ENCODE data around the gene JSRP1.
A peak's percentile ranks its signal among the peaks of the same experiment; 100 is the strongest.

JSRP1 gene

DNA sequence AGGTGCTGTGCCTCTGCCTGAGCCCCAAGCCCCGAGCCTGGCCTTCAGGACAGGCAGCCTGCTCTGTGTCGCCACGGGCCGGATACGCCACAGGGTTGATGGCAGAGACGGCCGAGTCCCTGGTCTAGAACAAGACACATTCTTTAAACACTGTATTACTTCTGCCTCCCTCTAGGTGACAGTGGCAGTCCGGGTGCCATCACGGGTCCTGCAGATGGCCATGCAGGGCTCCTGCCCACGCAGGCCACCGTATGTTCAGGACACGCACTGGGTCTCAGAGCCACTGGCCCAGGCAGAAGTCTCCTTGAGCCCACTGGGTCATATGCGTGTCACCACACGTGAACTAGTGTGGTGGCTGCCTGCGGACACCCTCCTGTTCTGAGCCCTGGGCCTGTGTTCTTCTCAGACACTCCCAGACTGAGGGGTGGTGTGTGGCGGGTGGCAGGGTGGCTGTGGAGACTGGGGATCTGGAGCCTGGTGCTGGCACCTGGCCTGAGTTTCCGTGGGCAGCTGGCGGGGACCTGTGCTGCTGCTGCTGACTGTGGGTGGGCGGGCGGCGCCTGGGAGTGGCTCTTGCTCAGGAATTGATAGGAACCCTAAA lies 24.5 kb downstream of the JSRP1 start:
- DNase-seq: no peak

DNA sequence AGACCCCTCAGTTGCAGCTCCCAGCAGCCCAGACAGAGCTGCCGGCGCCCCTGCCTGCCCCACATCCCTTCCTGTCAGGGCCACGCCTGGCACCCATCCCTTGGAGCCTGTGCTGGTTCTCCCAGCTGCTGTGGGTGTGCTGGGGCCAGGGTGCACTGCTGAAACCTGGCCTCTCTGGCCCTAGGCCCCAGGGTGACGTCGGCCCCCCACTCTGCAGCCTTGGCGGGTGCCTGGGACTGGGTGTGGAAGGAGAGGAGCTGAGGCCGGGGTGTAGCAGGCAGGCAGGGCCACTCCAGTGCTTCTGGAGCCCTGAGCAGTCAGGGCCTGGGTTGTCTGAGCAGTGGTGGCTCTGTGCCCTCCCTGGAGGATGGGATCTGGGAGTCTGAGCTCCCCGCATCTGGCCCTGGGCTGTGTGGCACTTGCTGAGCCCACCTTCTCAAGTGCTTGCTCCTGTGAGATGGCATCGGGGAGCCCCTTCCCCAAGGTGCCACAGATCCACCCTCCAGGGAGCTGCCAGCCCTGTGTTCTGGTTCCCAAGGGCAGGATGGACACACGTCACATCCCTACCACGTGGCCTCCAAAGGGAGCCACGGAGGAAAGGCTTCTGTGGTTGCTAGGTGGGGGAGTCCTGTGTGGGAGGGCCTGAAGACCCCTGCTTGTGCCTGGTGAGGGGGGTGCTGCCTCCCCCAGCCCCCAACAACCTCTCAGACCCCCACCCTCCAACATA lies 25.2 kb downstream of the JSRP1 start:
- no peak for DNase-seq

DNA sequence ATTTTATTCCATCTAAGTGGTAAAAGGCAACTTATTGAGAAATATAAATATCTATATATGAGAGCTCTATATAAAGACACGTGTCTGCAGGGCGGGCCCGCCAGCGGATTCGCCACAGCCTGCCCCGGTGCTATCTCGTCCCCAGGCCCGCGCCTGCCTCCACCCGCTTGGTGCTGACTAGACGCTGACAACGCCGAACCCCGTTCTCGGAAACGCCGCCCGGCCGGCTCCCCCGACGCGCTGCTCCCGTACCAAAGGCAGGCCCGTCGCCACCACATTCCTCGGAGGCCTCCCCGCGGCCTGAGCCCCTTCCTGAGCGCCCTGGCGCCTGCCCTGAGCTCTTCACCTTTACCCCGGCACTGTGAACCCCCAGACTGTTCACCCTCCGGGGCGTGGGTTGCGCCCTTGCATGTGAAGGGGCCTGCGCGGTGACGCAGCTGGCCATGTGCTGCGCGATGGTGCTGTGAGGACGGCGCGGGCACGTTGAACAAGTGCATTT lies 26.1 kb downstream of the JSRP1 start:
- DNase-seq: no peak

DNA sequence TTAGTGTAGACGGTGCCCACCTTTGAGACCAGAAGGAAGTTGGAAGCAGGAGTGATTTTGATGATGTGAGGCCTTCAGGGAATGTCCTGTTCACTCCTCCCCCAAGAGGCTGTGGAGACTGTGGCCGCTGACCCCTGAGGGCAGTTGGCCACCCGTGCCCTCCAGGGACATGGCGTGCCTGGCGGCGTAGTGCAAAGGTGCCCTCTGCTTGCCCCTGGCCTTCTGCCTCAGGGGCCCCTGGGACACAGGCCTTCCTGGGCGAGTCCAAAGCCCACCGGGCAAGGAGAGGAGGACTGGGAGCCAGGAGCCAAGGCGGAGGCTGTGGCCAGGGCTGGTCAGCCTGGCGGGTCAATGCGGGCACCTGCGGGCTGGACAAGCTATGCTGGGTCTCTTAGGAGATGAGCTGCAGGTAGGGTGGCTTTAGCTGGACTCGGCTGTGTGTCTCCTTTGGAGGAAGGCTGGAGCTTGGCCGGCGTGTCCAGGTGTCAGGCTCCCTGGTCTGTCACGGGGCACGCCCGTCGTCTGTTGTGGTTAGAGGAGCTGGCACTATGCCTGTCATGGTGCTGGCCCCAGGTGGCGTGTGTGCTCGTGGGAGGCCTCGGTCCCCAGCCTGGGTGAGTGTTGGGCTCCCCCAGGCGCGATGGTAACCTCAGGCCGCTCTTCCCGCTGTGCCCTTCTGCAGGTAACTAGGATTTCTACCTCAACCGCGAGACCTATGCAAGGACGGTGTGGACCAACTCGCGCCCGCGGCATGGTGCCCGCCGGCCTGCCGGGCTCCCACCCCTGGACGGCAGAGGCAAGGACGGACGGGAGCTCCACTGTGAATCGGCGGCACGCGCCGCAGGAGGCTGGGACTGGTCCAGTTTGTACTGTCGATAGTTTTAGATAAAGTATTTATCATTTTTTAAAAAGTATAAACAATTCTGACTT lies 26.8 kb downstream of the JSRP1 start:
- DNase-seq: no peak

DNA sequence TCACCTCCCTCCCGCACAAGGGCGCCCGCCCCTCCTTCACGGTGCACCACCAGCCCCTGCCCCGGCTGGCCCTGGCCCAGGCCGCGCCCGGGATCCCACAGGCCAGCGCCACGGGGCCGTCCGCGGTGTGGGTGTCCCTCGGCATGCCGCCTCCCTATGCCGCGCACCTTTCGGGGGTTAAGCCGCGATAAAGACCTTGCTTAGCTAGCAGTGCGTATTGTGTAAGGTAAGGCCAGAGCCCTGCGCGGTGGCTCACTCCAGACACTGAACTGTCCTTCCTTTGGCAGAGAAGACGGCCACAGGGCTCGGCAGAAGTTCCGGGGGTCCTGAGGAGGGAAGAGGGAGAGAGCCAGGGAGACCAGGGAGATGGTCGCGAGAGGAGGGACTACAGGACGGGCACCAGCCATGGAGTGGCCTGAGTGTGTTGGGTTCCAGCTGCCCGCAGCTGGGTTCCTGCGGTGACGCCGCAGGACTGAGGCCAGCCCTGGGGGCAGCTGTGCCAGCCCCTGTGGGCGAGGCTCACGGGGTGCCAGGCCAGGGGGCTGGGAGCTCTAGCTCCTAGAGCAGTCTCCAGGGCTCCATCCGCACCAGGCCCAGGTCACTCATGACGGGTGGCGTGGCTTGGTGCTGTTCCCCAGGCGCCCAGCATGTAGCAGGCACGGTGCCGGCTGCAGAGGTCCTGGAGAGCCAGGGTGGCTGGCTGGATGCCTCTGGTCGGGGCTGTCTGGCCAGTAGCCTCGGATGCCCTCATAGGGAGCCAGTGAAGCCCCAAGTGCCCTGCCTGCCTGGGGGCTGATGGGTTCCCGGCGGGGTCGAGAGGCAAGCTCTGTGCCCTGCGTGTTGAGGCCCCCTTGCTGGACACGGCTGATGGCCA lies 27.8 kb downstream of the JSRP1 start:
- DNase-seq: no peak

DNA sequence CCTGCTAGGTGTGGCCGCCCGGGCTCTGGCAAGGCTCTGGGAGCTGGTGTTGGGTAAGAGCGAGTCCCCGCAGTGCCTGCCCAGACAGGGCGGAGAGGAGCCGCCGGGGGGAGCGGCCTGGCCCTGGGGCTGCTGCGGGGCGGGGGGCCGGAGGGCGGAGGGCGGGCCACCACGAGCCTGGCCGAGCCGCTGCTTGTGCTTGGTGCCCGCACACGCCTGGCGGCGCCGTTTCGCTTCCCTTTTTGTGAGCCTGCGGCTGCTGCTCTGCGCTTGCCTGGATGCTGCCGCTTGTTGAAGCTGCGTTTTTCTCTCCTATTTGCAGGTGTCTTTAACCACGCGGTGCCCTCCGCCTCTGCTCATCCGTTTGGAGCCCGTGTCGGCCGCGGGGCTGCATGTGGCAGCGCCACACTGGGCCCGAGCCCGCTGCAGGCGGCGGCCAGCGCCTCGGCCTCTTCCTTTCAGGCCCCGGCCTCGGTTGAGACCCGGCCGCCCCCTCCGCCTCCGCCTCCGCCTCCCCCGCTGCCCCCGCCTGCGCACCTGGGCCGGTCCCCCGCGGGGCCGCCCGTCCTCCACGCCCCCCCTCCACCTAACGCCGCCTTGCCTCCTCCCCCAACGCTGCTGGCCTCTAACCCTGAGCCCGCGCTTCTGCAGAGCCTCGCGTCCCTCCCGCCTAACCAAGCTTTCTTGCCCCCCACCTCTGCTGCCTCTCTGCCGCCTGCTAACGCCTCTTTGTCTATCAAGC lies 28.6 kb downstream of the JSRP1 start:
- DNase-seq: no peak

DNA sequence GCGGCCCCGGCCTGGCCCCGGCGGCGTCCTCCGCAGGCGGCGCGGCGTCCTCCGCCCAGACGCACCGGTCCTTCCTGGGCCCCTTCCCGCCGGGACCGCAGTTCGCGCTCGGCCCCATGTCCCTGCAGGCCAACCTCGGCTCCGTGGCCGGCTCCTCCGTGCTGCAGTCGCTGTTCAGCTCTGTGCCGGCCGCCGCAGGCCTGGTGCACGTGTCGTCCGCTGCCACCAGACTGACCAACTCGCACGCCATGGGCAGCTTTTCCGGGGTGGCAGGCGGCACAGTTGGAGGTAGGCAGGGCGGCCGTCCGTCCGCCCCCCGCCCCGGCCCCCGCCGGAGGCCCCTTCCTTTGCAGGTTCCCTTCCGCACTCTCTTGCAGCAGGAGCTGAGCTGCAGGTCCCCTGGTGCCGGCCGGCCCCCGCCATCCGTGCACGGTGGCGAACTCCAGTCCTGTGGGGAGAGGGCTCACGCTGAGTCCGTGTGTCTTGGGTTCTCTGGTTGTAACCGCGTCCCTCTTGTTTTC lies 29.3 kb downstream of the JSRP1 start:
- DNase-seq: no peak

DNA sequence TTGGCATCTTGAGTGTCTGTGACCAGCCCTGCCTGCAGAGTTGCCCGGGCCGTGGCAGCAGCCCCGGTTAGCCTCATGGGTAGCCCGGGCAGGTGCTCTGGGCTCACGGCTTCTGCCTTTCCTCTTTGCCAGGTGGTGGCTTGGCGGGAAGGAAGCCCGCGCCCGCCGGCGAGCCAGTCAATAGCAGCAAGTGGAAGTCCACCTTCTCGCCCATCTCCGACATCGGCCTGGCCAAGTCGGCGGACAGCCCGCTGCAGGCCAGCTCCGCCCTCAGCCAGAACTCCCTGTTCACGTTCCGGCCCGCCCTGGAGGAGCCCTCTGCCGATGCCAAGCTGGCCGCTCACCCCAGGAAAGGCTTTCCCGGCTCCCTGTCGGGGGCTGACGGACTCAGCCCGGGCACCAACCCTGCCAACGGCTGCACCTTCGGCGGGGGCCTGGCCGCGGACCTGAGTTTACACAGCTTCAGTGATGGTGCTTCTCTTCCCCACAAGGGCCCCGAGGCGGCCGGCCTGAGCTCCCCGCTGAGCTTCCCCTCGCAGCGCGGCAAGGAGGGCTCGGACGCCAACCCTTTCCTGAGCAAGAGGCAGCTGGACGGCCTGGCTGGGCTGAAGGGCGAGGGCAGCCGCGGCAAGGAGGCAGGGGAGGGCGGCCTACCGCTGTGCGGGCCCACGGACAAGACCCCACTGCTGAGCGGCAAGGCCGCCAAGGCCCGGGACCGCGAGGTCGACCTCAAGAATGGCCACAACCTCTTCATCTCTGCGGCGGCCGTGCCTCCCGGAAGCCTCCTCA lies 30.0 kb downstream of the JSRP1 start:
- DNase-seq: no peak

DNA sequence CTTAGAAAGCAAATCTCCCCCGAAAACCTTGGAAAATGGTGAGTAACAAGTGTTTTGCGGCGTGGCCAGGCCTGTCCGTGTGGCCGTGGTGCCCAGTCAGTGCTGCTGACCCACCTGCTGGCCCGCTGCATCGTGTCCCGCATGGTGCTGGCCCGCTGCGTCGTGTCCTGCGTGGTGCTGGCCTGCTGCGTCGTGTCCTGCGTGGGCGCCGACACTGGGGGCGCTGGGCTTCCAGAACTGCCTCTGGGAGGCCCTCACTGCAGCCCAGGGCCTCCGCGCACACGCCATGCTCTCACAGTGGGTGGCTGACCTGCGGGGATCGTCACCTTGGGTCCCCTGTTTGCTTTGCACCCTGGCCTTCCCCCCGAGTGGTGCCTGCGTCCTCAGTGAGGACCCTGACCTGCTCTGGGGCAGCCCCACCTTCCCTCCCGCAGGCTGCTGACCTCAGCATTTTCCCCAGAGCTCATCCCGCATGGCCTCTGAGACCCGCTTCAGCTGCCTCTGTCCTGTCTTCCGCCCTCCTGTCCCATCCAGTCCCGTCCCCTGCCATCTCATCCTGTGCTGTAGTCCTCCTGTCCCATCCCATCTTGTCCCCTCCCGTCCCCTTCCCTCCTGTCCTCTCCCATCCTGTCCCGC lies 30.7 kb downstream of the JSRP1 start:
- DNase-seq: no peak

DNA sequence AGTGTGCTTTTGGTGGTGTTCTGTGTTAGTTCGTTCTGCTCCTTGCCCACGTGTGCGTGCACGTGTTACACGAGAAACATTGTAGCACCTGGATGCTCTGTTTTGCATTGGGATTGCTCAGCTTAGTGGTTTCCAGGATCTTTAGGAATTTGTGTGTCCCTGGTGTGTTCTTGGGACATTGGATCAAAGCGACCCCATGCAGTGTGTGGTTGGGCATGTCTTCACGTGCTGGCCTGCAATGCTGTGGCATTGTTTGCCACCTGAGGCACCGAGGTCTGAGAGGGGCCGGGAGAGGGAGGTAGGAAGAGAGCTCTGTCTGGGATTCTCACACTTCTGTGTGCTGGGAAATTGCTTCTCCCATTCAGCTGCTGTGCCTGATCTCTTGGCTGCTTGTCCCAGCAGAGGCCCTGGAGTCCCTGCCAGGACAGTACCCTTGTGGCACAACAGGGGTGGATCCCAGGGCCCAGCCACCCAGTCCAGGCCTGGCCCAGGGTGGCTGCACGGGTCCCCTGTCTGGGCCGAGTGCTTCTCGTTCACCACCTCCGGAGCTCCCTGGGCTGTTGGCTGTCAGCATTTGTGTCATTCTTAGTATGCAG lies 31.4 kb downstream of the JSRP1 start:
- DNase-seq: no peak

DNA sequence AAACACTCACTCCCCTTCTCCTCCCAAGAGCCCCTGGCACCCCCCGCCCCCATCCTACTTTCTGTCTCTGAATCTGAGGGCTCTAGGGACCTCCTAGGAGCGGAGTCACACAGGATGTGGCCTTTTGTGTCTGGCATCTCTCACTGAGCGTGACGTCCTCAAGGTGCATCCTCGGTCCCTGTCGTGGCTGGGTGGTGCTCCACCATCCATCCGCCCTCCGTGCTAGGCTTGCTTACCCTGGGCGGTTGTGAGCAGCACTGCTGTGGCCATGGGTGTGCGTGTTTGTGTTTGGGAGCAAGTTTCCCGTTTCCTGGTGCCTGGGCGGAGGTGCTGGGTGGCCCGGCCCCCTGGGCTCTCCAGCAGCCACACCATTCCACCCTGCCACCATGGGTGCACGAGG lies 32.3 kb downstream of the JSRP1 start:
- DNase-seq: peak; percentile 43

DNA sequence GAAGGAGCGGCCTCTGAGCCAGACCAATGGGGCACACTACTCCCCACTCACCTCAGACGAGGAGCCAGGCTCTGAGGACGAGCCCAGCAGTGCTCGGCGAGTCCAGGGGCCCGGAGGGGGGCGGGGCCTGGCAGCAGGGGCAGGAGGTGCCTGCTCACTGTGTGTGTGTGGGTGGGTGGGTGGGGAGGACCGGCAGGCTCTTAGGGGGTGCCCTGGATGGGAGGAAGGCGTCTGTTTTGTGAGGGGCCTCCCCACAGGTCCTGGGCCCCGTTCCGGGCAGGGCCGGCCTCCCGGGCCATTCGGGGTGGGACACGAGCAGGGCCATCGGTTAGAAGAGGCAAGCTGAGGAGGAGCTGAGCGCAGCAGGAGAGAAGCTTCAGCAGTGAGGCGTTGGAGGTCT lies 32.8 kb downstream of the JSRP1 start:
- DNase-seq: no peak

DNA sequence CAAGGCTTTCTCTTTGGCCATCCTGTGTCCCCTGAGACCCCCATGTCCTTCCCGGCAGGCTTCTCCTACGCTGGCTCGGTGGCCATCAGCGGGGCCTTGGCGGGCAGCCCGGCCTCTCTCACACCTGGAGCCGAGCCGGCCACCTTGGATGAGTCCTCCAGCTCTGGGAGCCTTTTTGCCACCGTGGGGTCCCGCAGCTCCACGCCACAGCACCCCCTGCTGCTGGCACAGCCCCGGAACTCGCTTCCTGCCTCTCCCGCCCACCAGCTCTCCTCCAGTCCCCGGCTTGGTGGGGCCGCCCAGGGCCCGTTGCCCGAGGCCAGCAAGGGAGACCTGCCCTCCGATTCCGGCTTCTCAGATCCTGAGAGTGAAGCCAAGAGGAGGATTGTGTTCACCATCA lies 34.3 kb downstream of the JSRP1 start:
- DNase-seq: no peak

DNA sequence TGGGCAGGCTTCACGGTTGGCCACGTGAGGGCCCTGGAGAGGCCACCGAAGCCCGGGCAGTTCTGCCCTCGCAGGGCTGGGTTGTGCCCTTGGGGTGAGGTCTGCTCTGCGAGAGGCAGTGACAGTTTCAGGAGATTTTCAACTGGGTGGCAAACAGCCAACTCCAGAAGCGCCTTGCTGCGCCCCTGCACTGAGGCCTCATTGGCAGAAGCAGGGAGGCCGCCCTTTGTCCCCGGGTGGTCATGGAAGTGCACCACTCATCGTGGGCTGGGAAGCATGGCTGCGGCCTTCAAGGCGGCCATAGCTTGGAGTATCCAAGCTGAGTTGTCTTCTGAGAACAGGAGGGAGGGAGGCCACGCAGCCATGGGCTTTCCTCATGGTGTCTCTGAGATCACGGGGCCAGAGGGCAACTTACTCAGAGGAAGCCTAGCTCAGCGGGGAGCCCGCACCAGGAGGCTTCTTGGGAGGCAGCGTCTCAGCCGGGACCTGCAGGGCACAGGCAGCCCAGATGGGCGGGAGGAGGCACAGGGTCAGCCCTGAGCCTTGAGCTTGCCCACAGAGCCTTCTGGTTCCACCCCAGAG lies 34.9 kb downstream of the JSRP1 start:
- no peak for DNase-seq

DNA sequence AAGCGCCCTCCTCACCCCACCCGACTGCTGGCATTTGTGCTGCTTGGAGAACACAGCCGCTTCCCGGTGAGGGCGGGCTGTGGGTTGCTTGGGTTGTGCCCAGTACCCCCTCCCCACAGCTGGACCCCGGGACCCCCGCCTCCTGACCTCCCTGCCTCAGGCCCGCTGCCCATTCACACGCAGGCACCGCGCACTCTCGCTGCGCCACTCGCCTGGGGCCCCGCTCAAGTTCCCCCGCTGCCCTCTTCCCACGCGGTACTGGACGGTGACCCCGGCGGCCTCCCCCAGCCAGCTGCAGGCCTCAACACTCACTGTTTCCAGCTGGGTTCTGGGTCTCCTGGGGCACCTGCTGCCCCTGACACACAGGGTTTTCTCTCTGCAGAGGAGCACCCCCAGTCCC lies 36.5 kb downstream of the JSRP1 start:
- no peak for DNase-seq

DNA sequence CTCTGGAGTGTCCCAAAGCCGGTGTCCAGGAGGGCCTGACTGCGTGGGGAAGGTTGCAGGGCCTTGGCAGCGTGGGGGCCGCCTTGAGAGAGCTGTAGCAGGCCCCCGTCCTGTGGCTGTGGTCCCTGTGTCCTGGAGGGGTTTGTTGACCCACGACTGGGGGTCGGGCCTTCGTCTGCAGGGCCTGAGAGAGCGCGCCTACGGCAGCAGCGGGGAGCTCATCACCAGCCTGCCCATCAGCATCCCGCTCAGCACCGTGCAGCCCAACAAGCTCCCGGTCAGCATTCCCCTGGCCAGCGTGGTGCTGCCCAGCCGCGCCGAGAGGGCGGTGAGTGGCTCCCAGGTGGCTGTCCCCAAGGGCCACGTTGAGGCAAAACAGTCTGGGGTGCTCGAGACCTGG lies 38.6 kb downstream of the JSRP1 start:
- DNase-seq: no peak

DNA sequence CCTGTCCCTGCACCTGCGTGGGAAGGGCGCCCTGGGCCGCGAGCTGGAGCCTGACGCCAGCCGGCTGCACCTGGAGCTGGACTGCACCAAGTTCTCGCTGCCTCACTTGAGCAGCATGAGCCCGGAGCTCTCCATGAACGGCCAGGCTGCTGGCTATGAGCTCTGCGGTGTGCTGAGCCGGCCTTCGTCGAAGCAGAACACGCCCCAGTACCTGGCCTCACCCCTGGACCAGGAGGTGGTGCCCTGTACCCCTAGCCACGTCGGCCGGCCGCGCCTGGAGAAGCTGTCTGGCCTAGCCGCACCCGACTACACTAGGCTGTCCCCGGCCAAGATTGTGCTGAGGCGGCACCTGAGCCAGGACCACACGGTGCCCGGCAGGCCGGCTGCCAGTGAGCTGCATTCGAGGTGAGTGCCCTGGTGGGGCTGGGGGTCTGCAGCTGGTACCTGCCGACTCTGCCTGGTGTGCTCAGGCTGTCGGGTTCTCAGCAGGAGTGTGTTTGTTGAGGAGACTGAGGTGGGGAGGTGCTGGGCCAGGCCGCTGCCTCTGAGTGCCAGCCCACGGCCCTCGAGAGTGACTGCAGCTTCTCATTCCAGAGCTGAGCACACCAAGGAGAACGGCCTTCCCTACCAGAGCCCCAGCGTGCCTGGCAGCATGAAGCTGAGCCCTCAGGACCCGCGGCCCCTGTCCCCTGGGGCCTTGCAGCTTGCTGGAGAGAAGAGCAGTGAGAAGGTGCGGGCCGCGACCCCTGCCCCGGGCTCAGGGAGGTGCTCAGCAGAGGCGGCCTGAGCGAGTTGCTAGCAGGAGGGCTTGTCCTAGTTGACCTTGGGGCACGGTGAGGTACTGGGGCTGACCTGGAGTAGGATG lies 39.6 kb downstream of the JSRP1 start:
- no peak for DNase-seq

DNA sequence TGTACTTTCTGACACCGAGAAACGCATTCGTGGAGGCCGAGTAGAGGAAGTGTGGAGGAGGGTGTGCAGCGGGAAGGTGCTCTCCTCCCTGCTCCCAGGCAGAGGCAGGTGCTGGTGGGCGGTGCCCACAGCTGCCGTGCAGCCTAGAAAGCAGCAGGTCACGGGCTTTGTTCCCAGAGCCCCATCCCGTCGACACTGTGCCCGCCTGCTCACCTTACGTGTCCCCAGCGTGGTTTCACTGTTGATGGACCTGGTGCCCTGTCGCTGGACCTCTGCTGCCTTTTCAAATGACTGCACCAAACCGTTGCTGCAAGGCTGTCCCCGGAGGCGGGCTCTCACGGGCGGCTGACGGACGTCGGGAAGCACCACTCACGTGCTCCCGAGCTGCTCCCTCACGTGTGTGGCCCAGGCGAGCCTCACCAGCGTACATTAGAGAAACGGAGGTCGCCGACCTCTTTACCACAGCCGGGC lies 40.9 kb downstream of the JSRP1 start:
- DNase-seq: no peak

All from stimulated activated CD8-positive, alpha-beta memory T cell treated with anti-CD3 and anti-CD28 coated beads, Interleukin-4, amount 100 ng/mL, for 48 hours (primary cell).